HepG2 (cell line): ENCODE measurements around the gene COPS7B. TPM values are rescaled to one million over a fixed set of nuclear protein-coding genes. Genes with fewer than 3 reads are reported as not detected.

Source experiments
- E2F2 ChIP-seq: sonication (generic); formaldehyde crosslinking; IDR thresholded peaks from 2 replicates; pipeline ENCODE4 v1.4.0; 2020; ENCODE audit warnings: missing genetic modification reagents, borderline replicate concordance
- IRF2 ChIP-seq: IDR thresholded peaks from 2 replicates; pipeline ENCODE4 v1.6.1; 2018; ENCODE audit warnings: missing genetic modification reagents, missing compliant biosample characterization
- MEIS1 ChIP-seq: sonication (generic); formaldehyde crosslinking; IDR thresholded peaks from 2 replicates; pipeline ENCODE4 v1.9.0; 2021; ENCODE audit warnings: mild to moderate bottlenecking, missing genetic modification reagents, moderate library complexity, borderline replicate concordance
- MTA1 ChIP-seq: sonication (generic); formaldehyde crosslinking; IDR thresholded peaks from 2 replicates; pipeline ENCODE4 v1.4.0; 2020; ENCODE audit warnings: missing genetic modification reagents, mild to moderate bottlenecking, borderline replicate concordance
- MYNN ChIP-seq: sonication (generic); formaldehyde crosslinking; IDR thresholded peaks from 2 replicates; pipeline ENCODE4 v1.4.0; 2020; ENCODE audit warnings: mild to moderate bottlenecking, low read depth, missing genetic modification reagents
- PHF21A ChIP-seq: sonication (generic); formaldehyde crosslinking; IDR thresholded peaks from 2 replicates; pipeline ENCODE4 v1.5.0; 2020; ENCODE audit warnings: mild to moderate bottlenecking, missing genetic modification reagents
- SMAD3 ChIP-seq: sonication (generic); formaldehyde crosslinking; IDR thresholded peaks from 2 replicates; pipeline ENCODE4 v1.4.0; 2020; ENCODE audit warnings: missing genetic modification reagents
- SP1 ChIP-seq, 2 experiments: fragments of 450-650 bp in 1 of 2; sonication (generic) in 1 of 2; formaldehyde crosslinking in 1 of 2; IDR thresholded peaks; 2 replicates each; pipeline versions ENCODE4 v1.4.0 to v1.6.1; 2016 to 2020; ENCODE audit warnings: missing genetic modification reagents in 1 of 2
- TRIM24 ChIP-seq: sonication (generic); formaldehyde crosslinking; IDR thresholded peaks from 2 replicates; pipeline ENCODE4 v1.8.0; 2022; ENCODE audit warnings: mild to moderate bottlenecking, missing genetic modification reagents
- ZBTB1 ChIP-seq: sonication (generic); formaldehyde crosslinking; IDR thresholded peaks from 2 replicates; pipeline ENCODE4 v1.4.0; 2020; ENCODE audit warnings: missing genetic modification reagents, borderline replicate concordance
- ZFP37 ChIP-seq: sonication (generic); formaldehyde crosslinking; IDR thresholded peaks from 2 replicates; pipeline ENCODE4 v1.4.0; 2020; ENCODE audit warnings: missing genetic modification reagents, borderline replicate concordance
- ZMAT5 ChIP-seq: sonication (generic); formaldehyde crosslinking; IDR thresholded peaks from 2 replicates; pipeline ENCODE4 v1.5.0; 2020; ENCODE audit warnings: mild to moderate bottlenecking, low read depth, missing genetic modification reagents, borderline replicate concordance
- ZNF256 ChIP-seq: sonication (generic); formaldehyde crosslinking; conservative IDR thresholded peaks from 2 replicates; pipeline ENCODE4 v1.4.0; 2020; ENCODE audit warnings: missing genetic modification reagents
- ZNF414 ChIP-seq: sonication (generic); formaldehyde crosslinking; IDR thresholded peaks from 2 replicates; pipeline ENCODE4 v1.5.0; 2020; ENCODE audit warnings: missing genetic modification reagents
- ZNF550 ChIP-seq: sonication (generic); formaldehyde crosslinking; IDR thresholded peaks from 2 replicates; pipeline ENCODE4 v1.4.0; 2020; ENCODE audit warnings: mild to moderate bottlenecking, missing genetic modification reagents, borderline replicate concordance
- ZNF567 ChIP-seq: sonication (generic); formaldehyde crosslinking; IDR thresholded peaks from 2 replicates; pipeline ENCODE4 v1.8.1; 2023; ENCODE audit warnings: mild to moderate bottlenecking, missing genetic modification reagents, borderline replicate concordance
- ZNF616 ChIP-seq: sonication (generic); formaldehyde crosslinking; IDR thresholded peaks from 2 replicates; pipeline ENCODE4 v1.5.0; 2020; ENCODE audit warnings: low read depth, mild to moderate bottlenecking, missing genetic modification reagents
- ZNF660 ChIP-seq: sonication (generic); formaldehyde crosslinking; IDR thresholded peaks from 2 replicates; pipeline ENCODE4 v1.5.1; 2020; ENCODE audit warnings: mild to moderate bottlenecking, low read depth, missing genetic modification reagents, borderline replicate concordance
- ZNF782 ChIP-seq: sonication (generic); formaldehyde crosslinking; IDR thresholded peaks from 2 replicates; pipeline ENCODE4 v1.4.0; 2020; ENCODE audit warnings: missing genetic modification reagents, mild to moderate bottlenecking, borderline replicate concordance
- polyA plus RNA-seq, 8 experiments: library from polyadenylated mRNA; depleted of rRNA in 3 of 8; stranded (reverse) in 7 of 8; unstranded in 1 of 8; fragments of >200 nt; fragmentation: Illumina TruSeq in 4 of 8; extraction: Trizol in 4 of 8; gene quantifications; 2 replicates each; pipeline versions ENCODE4 v1.2.1 to v1.2.3, GENCODE V29; 2011 to 2016; ENCODE audit warnings: low read depth in 4 of 8, missing spikeins in 1 of 8, mixed read lengths in 1 of 8; ENCODE audit not compliant: insufficient read depth in 1 of 8
- total RNA-seq, 5 experiments: library from RNA; depleted of rRNA; stranded (reverse); fragments of >200 nt; fragmentation: Illumina TruSeq; extraction: Trizol; gene quantifications; 2 replicates each; pipeline ENCODE4 v1.2.3, GENCODE V29; 2016; ENCODE audit warnings: low read depth in 1 of 5
- TF ChIP-seq, protein P1 (sequence below): sonication (generic); formaldehyde crosslinking; IDR thresholded peaks from 2 replicates; pipeline ENCODE4 v1.5.0; 2020; ENCODE audit warnings: mild to moderate bottlenecking, missing genetic modification reagents
- TF ChIP-seq, protein P2 (sequence below): sonication (generic); formaldehyde crosslinking; IDR thresholded peaks from 2 replicates; pipeline ENCODE4 v1.9.0; 2022; ENCODE audit warnings: low read depth, missing genetic modification reagents

Gene COPS7B
- total and polyA plus RNA-seq, 2 of the 13 experiments (the other 11 are each of a cell fraction or from before 2014, with no cell fraction given) = 30.6 to 62.7 TPM

GRCh38 chr2:231780909-231781797 lies 5.1 kb upstream of the COPS7B start, which contains the start of gene PDE6D (continued):
- 0 out of 2 replicates have a peak, but pooled peaks have one; percentile 57 for TF ChIP-seq ZNF256 (CRISPR knock-in tag)
- TF ChIP-seq ZNF567 (CRISPR knock-in tag) = peak; percentile 97; the same call in 1 of the 2 replicates
- TF ChIP-seq, protein P1, sequence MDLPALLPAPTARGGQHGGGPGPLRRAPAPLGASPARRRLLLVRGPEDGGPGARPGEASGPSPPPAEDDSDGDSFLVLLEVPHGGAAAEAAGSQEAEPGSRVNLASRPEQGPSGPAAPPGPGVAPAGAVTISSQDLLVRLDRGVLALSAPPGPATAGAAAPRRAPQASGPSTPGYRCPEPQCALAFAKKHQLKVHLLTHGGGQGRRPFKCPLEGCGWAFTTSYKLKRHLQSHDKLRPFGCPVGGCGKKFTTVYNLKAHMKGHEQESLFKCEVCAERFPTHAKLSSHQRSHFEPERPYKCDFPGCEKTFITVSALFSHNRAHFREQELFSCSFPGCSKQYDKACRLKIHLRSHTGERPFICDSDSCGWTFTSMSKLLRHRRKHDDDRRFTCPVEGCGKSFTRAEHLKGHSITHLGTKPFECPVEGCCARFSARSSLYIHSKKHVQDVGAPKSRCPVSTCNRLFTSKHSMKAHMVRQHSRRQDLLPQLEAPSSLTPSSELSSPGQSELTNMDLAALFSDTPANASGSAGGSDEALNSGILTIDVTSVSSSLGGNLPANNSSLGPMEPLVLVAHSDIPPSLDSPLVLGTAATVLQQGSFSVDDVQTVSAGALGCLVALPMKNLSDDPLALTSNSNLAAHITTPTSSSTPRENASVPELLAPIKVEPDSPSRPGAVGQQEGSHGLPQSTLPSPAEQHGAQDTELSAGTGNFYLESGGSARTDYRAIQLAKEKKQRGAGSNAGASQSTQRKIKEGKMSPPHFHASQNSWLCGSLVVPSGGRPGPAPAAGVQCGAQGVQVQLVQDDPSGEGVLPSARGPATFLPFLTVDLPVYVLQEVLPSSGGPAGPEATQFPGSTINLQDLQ (CRISPR knock-in tag) = no peak
- TF ChIP-seq MYNN (CRISPR knock-in tag) = 0 out of 2 replicates have a peak, but pooled peaks have one; percentile 17
- 0 out of 2 replicates have a peak, but pooled peaks have one; percentile 60 for TF ChIP-seq ZFP37 (CRISPR knock-in tag)
- peak; percentile 87; the same call in 1 of the 2 replicates for TF ChIP-seq E2F2
- TF ChIP-seq SMAD3 (CRISPR knock-in tag) = peak; percentile 87
- TF ChIP-seq ZNF550 (CRISPR knock-in tag) = no peak; the same call in 1 of the 2 replicates
- no peak for TF ChIP-seq ZBTB1
- no peak for TF ChIP-seq ZMAT5 (CRISPR knock-in tag)
- TF ChIP-seq, protein P2, sequence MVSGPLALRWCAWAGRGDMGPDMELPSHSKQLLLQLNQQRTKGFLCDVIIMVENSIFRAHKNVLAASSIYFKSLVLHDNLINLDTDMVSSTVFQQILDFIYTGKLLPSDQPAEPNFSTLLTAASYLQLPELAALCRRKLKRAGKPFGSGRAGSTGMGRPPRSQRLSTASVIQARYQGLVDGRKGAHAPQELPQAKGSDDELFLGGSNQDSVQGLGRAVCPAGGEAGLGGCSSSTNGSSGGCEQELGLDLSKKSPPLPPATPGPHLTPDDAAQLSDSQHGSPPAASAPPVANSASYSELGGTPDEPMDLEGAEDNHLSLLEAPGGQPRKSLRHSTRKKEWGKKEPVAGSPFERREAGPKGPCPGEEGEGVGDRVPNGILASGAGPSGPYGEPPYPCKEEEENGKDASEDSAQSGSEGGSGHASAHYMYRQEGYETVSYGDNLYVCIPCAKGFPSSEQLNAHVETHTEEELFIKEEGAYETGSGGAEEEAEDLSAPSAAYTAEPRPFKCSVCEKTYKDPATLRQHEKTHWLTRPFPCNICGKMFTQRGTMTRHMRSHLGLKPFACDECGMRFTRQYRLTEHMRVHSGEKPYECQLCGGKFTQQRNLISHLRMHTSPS (CRISPR knock-in tag) = no peak
- TF ChIP-seq SP1 (IDR thresholded peaks at IDR 0.05) = no peak
- peak; percentile 75 for TF ChIP-seq SP1 (CRISPR knock-in tag; IDR thresholded peaks at IDR 0.05)
- TF ChIP-seq PHF21A (CRISPR knock-in tag) = peak; percentile 97
- no peak for TF ChIP-seq MEIS1
- TF ChIP-seq TRIM24 (CRISPR knock-in tag) = no peak
- peak; percentile 80; the same call in 1 of the 2 replicates for TF ChIP-seq IRF2 (CRISPR knock-in tag)
- TF ChIP-seq MTA1 (CRISPR knock-in tag) = 0 out of 2 replicates have a peak, but pooled peaks have one; percentile 25
- no peak for TF ChIP-seq ZNF660 (CRISPR knock-in tag)
- TF ChIP-seq ZNF616 (CRISPR knock-in tag) = no peak; the same call in 1 of the 2 replicates
- TF ChIP-seq ZNF414 = no peak
- TF ChIP-seq ZNF782 (CRISPR knock-in tag) = peak; percentile 81; the same call in 1 of the 2 replicates
